ENCODE results near the gene SMCO4. TPM values are rescaled to one million over a fixed set of nuclear protein-coding genes. Genes with fewer than 3 reads are reported as not detected.

Gene SMCO4
- total and polyA plus RNA-seq, 2 of the 8 experiments (the other 6 are each of a cell fraction or from before 2014, with no cell fraction given), result 33.2 to 53.9 TPM

DNA sequence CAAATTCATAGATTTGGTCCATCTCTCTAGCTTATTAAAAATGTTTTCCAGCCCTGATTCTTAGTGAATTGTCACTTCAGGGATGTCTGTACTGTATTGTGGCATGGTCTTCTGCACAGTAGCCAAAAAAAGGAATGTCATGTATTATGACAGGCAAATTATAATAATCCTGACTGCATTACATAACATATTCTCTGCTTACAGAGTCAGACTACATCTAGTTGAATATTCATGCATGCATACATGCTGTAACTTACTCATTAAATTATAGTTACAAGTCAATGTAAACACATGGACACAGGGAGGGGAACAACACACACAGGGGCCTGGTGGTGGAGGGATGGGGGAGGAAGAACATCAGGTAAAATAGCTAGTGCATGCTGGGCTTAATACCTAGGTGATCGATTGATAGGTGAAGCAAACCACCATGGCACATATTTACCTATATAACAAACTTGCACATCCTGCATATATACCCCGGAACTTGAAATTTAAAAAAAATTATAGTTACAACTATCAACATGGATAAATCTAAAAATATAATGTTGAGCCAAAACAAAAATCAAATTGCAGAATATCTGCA, 31.5 kb upstream of the SMCO4 start:
- no peak for DNase-seq (ENCODE audit: low read depth in 1 of 2, low spot score in 2 of 2)
- H3K4me1 ChIP-seq (replicated peaks in 1 of 4; ENCODE audit: control insufficient read depth in 3 of 4, insufficient read depth in 4 of 4, low read length in 3 of 4), result peaks cover 0 to 3% (median 0%) of the 10 kb centered on the region in 4 experiments; a peak in 2 of 7 replicates
- H3K18ac ChIP-seq (ENCODE audit: extremely low read depth, low read length), result no peak overlapping the region
- H2BK15ac ChIP-seq (ENCODE audit: low read length), result no peak overlapping the region
- H4K91ac ChIP-seq (replicated peaks; ENCODE audit: insufficient read length, low read length), result no peak overlapping the region
- H2AK5ac ChIP-seq (ENCODE audit: low read depth, low read length), result no peak overlapping the region
- H3K23me2 ChIP-seq (ENCODE audit: low read depth, low read length), result no peaks in the 10 kb centered on the region
- FAIRE-seq, result no peak
- no peaks in the 10 kb centered on the region for H3K79me2 ChIP-seq (ENCODE audit: control insufficient read depth in 1 of 2, insufficient read depth in 2 of 2, low read length in 2 of 2)
- no peak overlapping the region for H3K4me2 ChIP-seq (ENCODE audit: insufficient read depth in 1 of 2, low read depth in 2 of 2, low read length in 2 of 2)
- no peak overlapping the region for H3K9ac ChIP-seq (replicated peaks in 1 of 4; ENCODE audit: extremely low read depth in 1 of 4, low read depth in 3 of 4, low read length in 3 of 4)
- ChIA-PET CTCF (ENCODE audit: partially characterized antibody) (interaction anchor here (1.4 kb wide), 1 partner anchor 69 kb away, joined by 3 read pairs; no protein-coding TSS in a partner anchor), POLR2A (ENCODE audit: partially characterized antibody) (no interaction called here)
- H2BK120ac ChIP-seq (replicated peaks; ENCODE audit: low read depth, low read length), result no peak overlapping the region
- H3K14ac ChIP-seq (ENCODE audit: insufficient read length), result no peak overlapping the region
- H2BK12ac ChIP-seq (ENCODE audit: low read depth, low read length), result no peak overlapping the region
- H3K4ac ChIP-seq (replicated peaks; ENCODE audit: insufficient read length, low read depth, low read length), result no peak overlapping the region
- no peak overlapping the region for H2AFZ ChIP-seq (ENCODE audit: low read length)
- no peaks in the 10 kb centered on the region for H4K20me1 ChIP-seq (replicated peaks in 1 of 2; ENCODE audit: control insufficient read depth in 1 of 2, insufficient read depth in 2 of 2, low read length in 2 of 2)
- no peak overlapping the region for H4K5ac ChIP-seq (ENCODE audit: insufficient read length, low read depth, low read length)
- 93% methylated on average over 2 of the region's 2 CpGs; no CpG with 5 or more reads in 1 of the 2 experiments for WGBS, 2 experiments (ENCODE audit: extremely low coverage in 1 of 2, insufficient coverage in 1 of 2, insufficient read length in 1 of 2, insufficient replicate concordance in 2 of 2, low coverage in 1 of 2, low lambda C conversion rate in 2 of 2, missing lambda C conversion rate in 1 of 2)
- peaks cover 2 to 8% of the 10 kb centered on the region in 2 experiments; a peak in 1 of 4 replicates for H3K9me3 ChIP-seq (ENCODE audit: insufficient read depth in 2 of 2, low read depth in 1 of 2, low read length in 1 of 2)
- no peak overlapping the region for H4K8ac ChIP-seq (ENCODE audit: extremely low read depth, insufficient read depth, low read length)
- H3K56ac ChIP-seq (replicated peaks; ENCODE audit: insufficient read length, low read depth, low read length), result no peak overlapping the region
- H3K36me3 ChIP-seq (ENCODE audit: control insufficient read depth in 2 of 4, insufficient read depth in 4 of 4, low read length in 3 of 4), result no peaks in the 10 kb centered on the region; a peak in 1 of 8 replicates
- no peak overlapping the region for H3K27ac ChIP-seq (ENCODE audit: low read depth, low read length)
- H2BK20ac ChIP-seq (ENCODE audit: low read length), result no peak overlapping the region
- no peak overlapping the region for H3K23ac ChIP-seq (ENCODE audit: insufficient read length)
- H2BK5ac ChIP-seq (ENCODE audit: low read depth, low read length), result no peak overlapping the region
- H3K4me3 ChIP-seq (ENCODE audit: extremely low read depth in 1 of 4, insufficient read depth in 2 of 4, low read depth in 3 of 4, low read length in 4 of 4), result no peak overlapping the region
- no peaks in the 10 kb centered on the region for H3K27me3 ChIP-seq (replicated peaks in 1 of 4; ENCODE audit: control insufficient read depth in 3 of 4, extremely low read depth in 1 of 4, insufficient read depth in 3 of 4, low read length in 3 of 4)
- H3K79me1 ChIP-seq (ENCODE audit: low read depth, low read length), result no peaks in the 10 kb centered on the region
- TF ChIP-seq NANOG (IDR thresholded peaks at IDR 0.05; ENCODE audit: insufficient read depth, low read depth, low read length, poor library complexity, severe bottlenecking) (no peak), SAP30 (IDR thresholded peaks at IDR 0.05; ENCODE audit: insufficient read depth, insufficient replicate concordance, low read length) (no peak), ASH2L (IDR thresholded peaks at IDR 0.05; ENCODE audit: low read length) (no peak), CHD1 (IDR thresholded peaks at IDR 0.05; ENCODE audit: low read depth, low read length) (no peak), CBX8 (IDR thresholded peaks at IDR 0.05; ENCODE audit: borderline replicate concordance, low read depth, low read length) (no peak), RXRA (IDR thresholded peaks at IDR 0.05; ENCODE audit: insufficient read depth, low read depth, low read length) (no peak), POLR2AphosphoS5 (IDR thresholded peaks at IDR 0.05; ENCODE audit: low read depth, low read length) (no peak), HDAC6 (IDR thresholded peaks at IDR 0.05; ENCODE audit: low read depth, low read length) (no peak), YY1 (IDR thresholded peaks at IDR 0.05; ENCODE audit: low read depth, low read length) (no peak), GABPA (IDR thresholded peaks at IDR 0.05; ENCODE audit: borderline replicate concordance, insufficient read depth, low read length) (no peak), CEBPB (IDR thresholded peaks at IDR 0.05; ENCODE audit: low read depth, low read length) (no peak), ZNF274 (IDR thresholded peaks at IDR 0.05; ENCODE audit: borderline replicate concordance, extremely low read depth, low read length) (no peak)
- TF ChIP-seq, protein P1, sequence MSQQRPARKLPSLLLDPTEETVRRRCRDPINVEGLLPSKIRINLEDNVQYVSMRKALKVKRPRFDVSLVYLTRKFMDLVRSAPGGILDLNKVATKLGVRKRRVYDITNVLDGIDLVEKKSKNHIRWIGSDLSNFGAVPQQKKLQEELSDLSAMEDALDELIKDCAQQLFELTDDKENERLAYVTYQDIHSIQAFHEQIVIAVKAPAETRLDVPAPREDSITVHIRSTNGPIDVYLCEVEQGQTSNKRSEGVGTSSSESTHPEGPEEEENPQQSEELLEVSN (IDR thresholded peaks at IDR 0.05), result no peak
